ENCODE data around the gene TANC1.

TANC1 gene

DNA sequence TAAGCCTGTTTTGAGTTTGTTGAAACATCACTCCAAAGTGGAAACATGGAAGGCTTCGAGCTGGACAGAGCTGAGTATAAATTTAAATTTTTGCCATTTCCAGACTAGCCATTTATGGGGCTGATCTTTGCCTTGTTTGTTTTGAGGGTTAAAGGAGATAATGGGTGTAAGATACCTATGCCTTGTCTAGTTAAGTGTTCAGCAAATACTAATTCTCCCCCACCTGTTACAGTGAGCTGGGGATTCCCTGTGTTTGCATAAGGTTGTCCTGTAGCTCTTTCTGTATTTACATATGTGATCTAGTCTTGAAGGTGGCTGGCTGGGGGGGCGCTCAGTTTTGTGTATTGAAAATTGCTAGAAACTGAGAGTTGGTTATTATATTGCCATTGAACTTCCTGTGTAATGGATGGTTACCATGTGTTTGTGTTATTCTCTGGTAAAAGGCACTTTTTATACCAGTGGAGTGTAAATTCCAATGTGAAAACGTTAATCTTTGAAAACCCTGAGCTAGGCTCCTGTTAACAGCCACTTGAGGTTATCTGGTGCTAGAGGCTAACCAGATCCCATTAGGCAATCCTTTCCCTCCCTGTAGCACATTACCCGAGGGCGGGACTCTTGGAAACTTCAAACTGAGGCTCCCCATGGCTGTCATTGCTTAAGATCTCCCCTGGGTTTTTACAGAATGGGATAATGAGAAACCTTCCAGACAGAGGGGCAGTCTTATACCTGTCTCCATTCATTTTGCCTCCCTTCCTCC, 26.7 kb downstream of the TANC1 start:
- no peak for DNase-seq (ENCODE audit: low read depth in 2 of 2)

DNA sequence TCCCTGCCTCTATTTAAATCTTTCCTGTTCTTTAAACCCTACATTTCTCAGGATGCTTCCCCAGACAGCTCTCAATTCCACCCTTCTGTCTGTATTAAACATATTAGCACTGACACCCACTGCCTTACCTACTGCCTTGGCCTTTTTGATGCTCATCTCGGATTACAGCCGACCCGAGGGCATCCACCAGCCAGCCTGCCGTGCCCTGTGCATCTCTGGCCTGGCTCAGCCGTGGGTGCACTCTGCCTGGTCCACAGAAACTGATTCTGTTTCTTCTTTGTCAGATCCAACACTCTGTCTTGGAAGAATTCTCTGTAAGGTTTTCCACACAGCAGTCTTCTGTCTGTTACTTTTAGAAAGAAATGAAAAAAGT, 27.2 kb downstream of the TANC1 start:
- no peak for DNase-seq (ENCODE audit: low read depth in 2 of 2)

DNA sequence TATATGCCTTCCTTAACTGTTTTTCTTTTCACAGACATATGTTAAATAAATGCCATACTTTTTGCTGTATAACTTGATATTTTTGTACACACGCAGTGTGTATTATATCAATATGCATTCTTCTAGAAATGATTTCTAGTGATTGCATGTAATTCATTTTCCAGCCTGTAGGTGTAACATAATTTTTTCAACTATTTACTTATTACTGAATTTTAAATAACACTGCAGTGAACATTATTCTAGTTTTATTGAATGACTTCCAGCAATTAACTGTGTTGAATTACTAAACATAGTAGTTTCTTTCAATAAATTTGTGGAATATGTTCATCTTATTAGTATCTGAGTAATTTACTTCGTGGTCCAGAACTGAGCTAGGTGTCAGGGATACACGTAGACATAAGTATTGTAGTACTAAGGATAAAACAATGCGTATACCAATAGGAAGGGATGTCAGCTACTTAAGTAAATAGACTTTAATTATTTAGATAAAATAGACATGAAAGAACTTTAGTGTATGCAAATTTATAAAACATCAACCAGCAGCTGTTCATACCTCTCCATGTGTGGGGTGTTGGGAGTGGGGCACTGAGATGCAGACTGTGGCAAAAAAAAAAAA, 28.0 kb downstream of the TANC1 start:
- no peak for DNase-seq (ENCODE audit: low read depth in 2 of 2)

DNA sequence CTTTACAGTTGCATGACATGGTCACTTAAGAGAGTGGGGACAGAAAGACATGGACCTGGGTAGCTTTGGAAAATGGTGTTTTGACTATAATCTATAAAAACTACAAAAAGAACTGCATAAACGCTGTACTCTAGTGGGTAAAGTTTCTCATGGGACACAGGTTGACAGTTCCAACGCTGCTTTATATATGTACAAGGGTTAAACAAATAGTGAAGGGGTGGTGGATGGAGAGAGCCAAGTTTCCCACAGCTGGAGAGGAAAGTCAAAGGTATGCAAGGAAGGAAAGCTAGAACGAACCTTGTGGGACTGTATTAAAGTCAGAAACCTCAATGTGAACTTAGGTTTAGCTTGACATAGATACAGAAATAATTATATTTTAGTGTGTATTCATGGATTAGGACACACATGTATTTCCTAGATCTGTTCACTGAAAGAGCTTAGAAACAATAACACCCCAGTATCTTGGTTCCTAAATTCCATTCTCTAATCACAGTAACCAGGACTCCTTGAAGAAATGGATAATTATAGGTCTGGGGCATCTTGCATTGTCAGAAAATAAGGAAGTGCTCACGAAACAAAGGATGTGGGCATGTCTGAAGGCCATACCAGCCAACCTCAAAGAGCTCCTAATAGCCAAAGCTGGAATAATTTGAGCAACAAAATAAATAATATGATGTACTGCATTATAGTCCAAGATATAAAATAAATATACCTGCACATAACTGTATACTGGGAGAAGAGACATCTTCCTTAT, 28.8 kb downstream of the TANC1 start:
- DNase-seq (ENCODE audit: low read depth in 2 of 2), result no peak

DNA sequence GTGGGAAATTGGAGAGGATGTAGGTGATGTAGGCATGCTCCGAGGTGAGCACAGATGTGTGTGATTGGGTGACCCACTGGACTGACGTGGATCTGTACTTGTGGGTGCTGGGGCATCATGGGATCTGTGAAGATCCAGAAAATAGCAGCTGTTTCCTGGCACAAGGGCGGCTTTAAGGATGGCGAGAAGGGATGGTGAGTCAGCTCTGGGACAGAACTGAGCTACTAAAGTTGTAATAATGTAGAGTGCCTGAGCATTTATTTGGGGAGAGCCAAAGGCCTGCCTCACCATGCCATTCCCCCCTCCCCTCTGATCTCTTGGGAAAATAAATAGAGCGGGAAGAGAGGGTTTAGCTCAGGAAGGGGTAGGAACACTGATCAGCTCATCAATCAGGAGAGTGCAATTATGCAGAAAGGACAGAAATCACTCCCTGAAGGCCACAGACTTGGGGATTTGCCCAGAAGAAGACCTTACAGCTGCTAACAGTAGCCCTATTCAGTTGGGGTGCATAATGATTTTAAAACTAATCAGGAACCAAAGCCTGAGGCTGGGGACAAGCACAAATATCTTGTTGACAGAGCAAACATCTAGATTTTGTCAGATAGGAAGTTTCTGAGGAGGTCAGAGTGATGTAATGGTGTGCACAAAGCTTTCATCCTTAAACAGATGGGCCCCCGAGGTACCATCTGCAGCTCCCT, 30.3 kb downstream of the TANC1 start:
- no peak for DNase-seq (ENCODE audit: low read depth in 2 of 2)

DNA sequence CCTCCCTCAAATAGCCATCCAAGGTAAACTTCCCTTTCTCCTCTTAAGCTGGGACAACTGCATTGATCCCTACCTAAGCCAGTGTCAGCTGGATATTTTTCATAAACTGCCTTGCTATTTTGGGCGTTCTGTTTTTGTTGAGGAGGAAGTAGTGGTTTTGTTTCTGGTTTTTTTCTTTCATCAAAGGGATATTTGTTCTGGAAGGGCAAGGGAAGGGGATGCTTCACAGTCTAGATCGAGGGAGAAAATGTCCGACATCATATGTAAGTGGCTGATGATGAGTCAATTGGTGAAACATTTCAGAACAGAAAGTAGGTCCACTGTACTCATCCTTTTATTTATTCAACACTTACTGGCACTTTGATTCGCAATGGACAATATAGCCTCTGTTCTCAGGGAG, 31.0 kb downstream of the TANC1 start:
- no peak for DNase-seq (ENCODE audit: low read depth in 2 of 2)

DNA sequence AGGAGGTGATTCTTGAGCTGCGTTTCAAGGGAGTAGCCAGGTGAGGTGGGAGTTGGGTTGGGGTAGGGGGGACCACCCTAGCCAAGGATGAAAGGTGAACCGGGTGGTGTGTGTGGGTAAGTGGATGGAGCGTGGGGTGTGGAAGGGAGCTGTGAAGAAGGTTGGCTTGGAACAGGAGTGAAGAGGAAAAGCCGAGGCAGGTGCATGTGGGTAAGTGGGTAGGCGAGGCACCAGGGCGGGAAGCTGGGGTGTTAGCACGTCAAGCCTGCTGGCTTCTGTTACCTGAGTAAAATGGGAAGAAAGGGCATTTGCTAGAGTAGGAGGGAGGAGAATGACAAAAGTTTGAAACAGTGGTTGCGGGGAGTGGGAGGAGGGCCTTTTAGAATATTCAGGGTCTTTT, 31.6 kb downstream of the TANC1 start:
- no peak for DNase-seq (ENCODE audit: low read depth in 2 of 2)

DNA sequence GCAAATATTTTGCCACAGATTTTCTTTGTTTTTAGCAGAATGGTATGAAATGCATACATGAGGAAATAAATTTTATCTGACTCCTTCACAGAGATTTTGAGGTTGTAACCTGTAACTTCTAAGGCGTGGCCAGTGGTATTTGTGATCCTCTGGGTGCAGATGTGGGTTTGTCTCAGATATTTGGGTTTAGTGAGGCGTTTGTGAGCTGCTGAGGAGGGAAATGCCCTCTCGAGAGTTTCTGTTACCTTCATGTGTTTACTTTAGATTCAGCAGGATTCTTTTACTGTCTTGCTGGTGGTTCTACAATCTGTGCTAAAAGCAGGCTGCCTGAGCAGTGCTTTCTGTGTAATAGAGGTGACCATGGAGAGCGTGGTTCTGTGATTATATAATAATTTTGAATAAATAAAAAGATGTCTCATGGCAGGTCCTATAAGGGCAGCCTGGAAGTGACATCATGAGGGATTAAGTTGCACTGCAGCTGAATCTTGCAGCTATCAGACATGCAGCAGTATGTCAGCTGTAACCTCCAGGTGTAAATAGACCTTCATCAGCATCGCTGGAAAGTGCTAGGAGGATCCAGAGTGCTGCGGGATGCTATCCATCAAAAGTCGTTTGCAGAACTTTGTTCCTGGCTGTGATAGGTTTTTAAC, 34.1 kb downstream of the TANC1 start:
- DNase-seq (ENCODE audit: low read depth in 2 of 2), result no peak

DNA sequence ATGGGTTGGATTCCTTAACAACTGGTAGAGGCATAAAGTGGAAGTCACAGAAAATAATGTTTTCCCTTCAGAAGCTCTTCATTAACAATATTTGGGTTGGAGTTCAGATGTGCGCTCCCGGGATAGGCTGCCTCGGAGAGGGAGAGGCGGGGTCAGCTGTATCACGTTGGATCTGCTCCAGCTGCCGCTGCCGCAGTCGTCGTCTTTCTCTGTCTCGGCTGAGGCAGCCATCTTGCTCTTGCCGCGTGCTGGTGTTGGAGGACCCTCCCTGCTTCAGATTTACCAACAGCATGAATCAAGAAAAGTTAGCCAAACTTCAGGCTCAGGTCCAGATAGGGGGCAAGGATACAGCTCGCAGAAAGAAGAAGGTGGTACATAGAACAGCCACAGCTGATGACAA, 35.1 kb downstream of the TANC1 start:
- DNase-seq (ENCODE audit: low read depth in 2 of 2), result no peak

DNA sequence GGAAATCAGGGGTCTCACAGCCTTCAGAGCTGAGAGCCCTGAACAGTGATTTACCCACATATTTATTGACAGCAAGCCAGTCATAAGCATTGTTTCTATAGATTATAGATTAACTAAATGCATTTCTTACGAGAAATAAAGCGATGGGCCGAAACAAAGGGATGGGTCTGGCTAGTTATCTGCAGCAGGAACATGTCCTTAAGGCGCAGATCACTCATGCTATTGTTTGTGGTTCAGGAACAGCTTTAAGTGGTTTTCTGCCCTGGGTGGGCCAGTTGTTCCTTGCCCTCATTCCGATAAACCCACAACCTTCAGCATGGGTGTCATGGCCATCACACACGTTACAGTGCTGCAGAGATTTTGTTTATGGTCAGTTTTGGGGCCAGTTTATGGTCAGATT, 36.4 kb downstream of the TANC1 start:
- no peak for DNase-seq (ENCODE audit: low read depth in 2 of 2)

DNA sequence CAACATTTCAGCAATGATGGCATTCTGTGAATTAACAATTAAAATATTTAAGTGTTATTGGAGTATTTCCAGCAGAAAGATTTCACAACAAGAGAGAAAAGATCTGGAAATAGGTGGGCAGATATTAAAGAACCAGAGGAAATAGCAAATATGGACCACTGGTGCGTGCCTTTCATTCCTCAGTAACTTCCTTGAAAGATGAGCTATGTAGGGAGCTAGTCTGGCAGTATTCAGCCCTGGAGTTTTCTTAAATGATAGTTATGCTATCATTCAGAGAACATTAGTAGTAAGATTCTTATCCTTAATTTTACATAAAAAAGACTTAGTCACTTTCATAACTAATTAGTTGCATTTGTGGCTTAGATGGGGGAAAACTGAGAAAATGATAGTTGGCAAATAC, 41.5 kb downstream of the TANC1 start:
- DNase-seq (ENCODE audit: low read depth in 2 of 2), result no peak

DNA sequence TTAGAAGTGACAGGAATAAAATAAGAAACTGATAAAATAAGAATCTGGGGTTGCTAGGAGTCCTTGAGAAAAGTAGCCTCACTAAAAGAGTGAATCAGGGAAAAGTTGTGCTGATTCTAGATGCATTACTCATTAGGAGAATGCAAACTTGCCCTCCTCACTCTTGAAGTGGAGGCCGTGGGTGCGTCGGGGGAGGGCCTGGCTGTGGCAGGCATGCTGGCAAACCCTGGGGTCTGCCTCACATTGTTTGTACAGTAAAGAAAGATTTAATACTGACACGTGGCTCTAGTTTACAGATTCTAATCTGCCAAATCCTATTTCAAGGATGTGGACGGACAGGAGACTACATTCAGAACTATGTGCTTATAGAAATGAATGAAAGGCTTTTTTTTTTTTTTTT, 41.9 kb downstream of the TANC1 start:
- DNase-seq (ENCODE audit: low read depth in 2 of 2), result no peak

DNA sequence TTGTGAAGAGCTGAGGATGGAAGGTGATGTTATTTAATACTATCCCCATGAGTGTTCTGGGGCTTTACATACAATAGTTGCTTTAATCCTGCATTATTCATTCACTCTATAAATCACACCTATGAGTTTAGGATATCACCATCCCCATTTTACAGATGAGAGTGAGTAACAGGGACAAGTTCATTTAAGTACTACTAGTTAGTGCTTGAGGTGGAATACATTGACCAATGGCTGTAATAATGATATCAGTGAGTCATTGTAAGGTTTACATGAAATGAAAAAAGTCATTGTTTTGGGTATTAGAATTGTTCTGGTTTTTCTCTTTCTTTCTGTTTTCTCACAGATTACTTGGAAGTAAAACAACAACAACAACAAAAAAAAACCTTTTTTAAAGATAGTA, 42.5 kb downstream of the TANC1 start:
- no peak for DNase-seq (ENCODE audit: low read depth in 2 of 2)

DNA sequence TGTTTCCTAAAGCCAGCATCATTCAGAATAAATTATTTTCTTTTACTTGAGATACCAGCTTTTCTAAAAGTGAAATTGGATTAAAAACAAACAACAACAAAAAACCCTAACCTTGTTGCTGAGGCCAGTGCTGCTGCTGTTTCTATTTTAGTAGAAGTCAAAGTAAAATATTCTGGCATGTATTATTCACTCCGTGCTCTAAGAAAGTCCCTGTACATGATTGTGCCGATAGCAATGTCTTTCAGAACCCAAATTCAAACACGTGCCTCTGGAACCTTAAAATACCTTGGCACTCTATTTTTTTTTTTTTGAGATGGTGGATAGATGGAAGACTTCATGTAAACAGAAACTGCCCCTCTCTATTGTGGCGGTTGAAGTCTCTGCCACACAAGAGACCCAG, 43.7 kb downstream of the TANC1 start:
- DNase-seq (ENCODE audit: low read depth in 2 of 2), result no peak

DNA sequence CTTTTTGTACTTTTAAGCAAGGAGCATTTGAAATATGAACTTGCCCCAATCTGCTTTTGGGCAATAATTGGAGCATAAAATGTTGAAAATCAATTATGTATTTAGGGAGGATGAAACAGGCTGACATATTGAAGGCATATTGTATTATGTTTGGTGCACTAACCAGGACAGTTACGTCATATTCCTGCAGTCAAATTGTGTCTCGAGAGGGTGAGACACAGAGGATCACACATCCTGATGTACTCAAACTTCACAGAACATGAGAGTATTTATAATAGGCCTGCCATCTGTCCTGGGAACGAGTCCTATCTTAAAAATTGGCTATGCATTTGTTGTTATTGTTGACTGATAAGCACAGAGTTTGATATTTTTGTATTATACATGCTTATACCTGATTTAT, 44.7 kb downstream of the TANC1 start:
- DNase-seq (ENCODE audit: low read depth in 2 of 2), result no peak

DNA sequence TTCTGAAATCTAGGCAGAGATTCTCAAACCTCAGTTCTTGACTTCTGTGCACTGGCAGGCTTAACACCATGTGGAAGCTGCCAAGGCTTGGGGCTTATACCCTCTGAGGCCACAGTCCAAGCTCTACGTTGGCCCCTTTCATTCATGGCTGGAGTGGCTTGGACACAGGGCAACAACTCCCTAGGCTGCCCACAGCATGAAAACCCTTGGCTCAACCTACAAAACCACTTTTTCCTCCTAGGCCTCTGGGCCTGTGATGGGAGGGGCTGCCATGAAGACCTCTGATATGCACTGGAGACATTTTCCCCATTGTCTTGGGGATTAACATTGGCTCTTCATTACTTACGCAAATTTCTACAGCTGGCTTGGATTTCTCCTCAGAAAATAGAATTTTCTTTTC, 46.7 kb downstream of the TANC1 start:
- no peak for DNase-seq (ENCODE audit: low read depth in 2 of 2)

DNA sequence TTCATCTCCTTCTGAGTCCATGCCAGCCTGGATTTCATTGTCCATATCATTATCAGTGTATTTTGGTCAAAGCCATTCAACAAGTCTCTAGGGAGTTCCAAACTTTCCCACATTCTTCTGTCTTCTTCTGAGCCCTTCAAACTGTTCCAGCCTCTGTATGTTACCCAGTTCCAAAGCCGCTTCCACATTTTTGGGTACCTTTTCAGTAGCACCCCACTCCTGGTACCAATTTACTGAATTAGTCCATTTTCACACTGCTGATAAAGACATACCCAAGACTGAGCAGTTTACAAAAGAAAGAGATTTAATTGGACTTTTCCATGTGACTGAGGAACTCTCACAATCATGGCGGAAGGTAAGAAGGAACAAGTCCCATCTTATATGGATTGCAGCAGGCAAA, 47.4 kb downstream of the TANC1 start:
- DNase-seq (ENCODE audit: low read depth in 2 of 2), result no peak

DNA sequence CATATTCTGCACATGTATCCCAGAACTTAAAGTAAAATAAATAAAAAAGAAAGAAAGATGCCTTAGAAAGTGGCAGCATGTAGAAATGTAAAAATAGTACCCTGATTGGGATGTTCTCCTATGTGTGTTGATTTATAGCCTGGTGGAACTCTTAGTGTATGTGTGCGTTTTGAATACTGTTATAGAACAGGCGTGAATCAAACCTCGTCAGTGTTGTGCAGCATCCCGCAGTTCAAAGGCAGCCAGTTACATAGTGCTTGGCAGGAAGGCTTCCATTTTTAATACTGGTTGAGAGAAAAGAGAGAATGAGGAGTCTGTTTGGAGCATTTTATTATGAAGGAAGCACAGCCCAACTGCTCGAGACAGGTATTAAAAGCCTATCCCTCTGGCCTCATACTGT, 49.4 kb downstream of the TANC1 start:
- DNase-seq (ENCODE audit: low read depth in 2 of 2), result no peak

DNA sequence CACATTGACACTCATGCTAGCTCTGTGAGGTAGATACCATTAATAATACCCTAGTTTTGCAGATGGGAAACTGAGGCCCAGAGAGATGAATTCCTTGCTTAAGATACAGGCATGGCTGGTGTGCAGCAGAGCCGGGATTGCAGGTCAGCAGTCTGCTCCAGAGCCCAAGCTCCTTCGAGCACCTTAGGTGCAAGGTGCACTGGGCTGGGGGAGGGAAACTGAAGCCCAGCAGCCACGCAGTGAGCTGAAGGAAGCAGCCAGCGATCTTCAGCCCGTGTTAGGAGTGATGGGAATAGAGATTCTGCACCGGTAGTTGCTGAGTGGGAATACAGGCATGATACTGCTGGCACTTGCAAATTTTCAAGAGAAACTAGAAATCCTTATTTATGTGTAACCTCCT, 50.6 kb downstream of the TANC1 start:
- no peak for DNase-seq (ENCODE audit: low read depth in 2 of 2)

DNA sequence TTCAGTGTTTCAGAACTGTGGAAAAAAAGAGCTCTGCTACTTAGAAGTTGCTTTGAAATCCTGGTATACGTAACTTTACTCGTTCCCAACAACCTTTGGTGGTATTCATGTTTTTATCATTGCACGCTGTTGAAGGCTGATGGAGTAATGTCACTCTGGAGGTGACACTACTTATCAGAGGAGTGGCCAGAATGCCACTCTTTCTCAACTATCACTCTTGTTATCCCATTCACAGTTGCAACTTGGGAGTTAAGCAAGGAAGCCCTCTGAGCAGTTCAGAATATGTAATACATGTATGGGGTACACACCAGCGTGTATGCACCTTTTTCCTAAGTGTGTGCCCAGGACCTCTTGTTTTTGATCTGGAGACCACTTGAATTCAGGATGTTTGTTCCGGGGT, 53.6 kb downstream of the TANC1 start:
- DNase-seq (ENCODE audit: low read depth in 2 of 2), result no peak

DNA sequence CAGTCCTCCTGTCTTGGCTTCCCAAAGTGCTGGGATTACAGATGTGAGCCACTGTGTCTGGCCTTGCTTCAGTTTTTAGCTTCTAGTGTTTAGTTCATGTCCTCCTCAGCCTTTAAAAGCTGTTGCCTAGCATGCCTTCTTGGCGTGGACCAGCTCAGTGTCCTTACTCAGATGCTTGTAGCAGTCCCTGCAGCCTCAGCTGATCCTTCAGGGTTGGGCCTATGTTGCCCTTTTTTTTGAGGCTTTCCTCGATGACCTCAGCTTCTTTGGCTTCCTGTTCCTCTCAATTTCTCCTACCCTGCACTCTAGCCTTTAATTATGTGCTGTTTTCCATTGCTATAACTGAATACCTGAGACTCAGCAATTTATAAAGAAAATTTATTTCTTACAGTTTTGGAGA, 57.7 kb downstream of the TANC1 start:
- no peak for DNase-seq (ENCODE audit: low read depth in 2 of 2)

DNA sequence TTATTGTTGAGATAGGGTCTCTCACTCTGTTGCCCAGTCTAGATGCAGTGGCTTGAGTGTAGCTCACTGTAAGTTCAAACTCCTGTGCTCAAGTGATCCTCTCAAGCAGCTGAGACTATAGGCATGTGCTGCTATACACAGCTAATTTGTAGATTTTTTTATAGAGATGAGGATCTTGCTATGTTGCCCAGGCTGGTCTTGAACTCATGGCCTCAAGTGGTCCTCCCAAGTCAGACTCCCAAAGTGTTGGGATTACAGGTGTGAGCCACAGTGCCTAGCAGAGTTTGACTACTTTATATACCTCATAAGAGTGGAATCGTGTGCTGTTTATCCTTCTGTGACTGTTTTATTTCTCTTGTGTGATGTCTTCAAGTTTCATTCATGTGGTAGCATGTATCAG, 60.3 kb downstream of the TANC1 start:
- DNase-seq (ENCODE audit: low read depth in 2 of 2), result no peak
